NCI-H128 (cell line): ENCODE data around the gene PHYKPL.
A peak's percentile ranks its signal among the peaks of the same experiment; 100 is the strongest.
"Not testable (repeated sequence)": the region's sequence is repeated elsewhere in the genome, so short reads cannot be mapped to it uniquely, and the experiment has no call there.

Experiments
- DNase-seq: peaks from one replicate; lab custom pipeline; 2025; ENCODE audit not compliant: unreplicated experiment; lab: John Stamatoyannopoulos, UW

The PHYKPL gene

GRCh38 chr5:178208540-178209227 lies 23.9 kb downstream of the PHYKPL start:
- no peak for DNase-seq

GRCh38 chr5:178207917-178208280 lies 24.7 kb downstream of the PHYKPL start:
- DNase-seq = no peak

GRCh38 chr5:178207183-178207916 lies 25.3 kb downstream of the PHYKPL start:
- DNase-seq = no peak

- DNase-seq = no peak
Observed at GRCh38 chr5:178206166-178207101, 26.2 kb downstream of the PHYKPL start.

- DNase-seq = no peak
Observed at GRCh38 chr5:178205749-178206047, 26.9 kb downstream of the PHYKPL start.

GRCh38 chr5:178204935-178205748 lies 27.5 kb downstream of the PHYKPL start:
- no peak for DNase-seq

GRCh38 chr5:178204182-178204934 lies 28.2 kb downstream of the PHYKPL start, which contains the start of gene HNRNPAB:
Gene HNRNPAB (plus strand): TSS chr5:178204533. CDS start chr5:178204838, 305 bp downstream.
- DNase-seq = peak; percentile 84

- DNase-seq = no peak
Observed at GRCh38 chr5:178203670-178204181, 28.9 kb downstream of the PHYKPL start.

- DNase-seq = no peak
Observed at GRCh38 chr5:178202541-178202940, 30.1 kb downstream of the PHYKPL start.

- DNase-seq = no peak
Observed at GRCh38 chr5:178201927-178202235, 30.7 kb downstream of the PHYKPL start.

- DNase-seq = no peak
Observed at GRCh38 chr5:178201221-178201926, 31.2 kb downstream of the PHYKPL start.

GRCh38 chr5:178199581-178200434 lies 32.8 kb downstream of the PHYKPL start:
- no peak for DNase-seq

GRCh38 chr5:178198706-178199105 lies 33.9 kb downstream of the PHYKPL start:
- DNase-seq = no peak

- not testable (repeated sequence) for DNase-seq
Observed at GRCh38 chr5:178198151-178198550, 34.5 kb downstream of the PHYKPL start.

GRCh38 chr5:178196986-178197385 lies 35.6 kb downstream of the PHYKPL start:
- no peak for DNase-seq

GRCh38 chr5:178196281-178196812 lies 36.3 kb downstream of the PHYKPL start:
- no peak for DNase-seq

- DNase-seq = no peak
Observed at GRCh38 chr5:178194026-178194425, 38.6 kb downstream of the PHYKPL start.

- no peak for DNase-seq
Observed at GRCh38 chr5:178193251-178193809, 39.3 kb downstream of the PHYKPL start.
